Neural progenitor cell (in vitro differentiated cells): ENCODE data around the gene DRG2. TPM values are rescaled to one million over a fixed set of nuclear protein-coding genes. Genes with fewer than 3 reads are reported as not detected.

Experiments used
- DNase-seq: peaks from one replicate; pipeline ENCODE4 v3.0.0-alpha.2; 2016; ENCODE audit warnings: low spot score
- H2AFZ ChIP-seq: fragments of 200-600 bp; sonication (generic); replicated peaks from 2 replicates; pipeline ENCODE4 v1.6.1; 2016; ENCODE audit warnings: antibody characterized with exemption
- H3F3A ChIP-seq: fragments of 200-600 bp; sonication (generic); 2 replicates; pipeline ENCODE4 v1.6.1; 2016; ENCODE audit warnings: antibody characterized with exemption, low read depth
- H3K27ac ChIP-seq: fragments of 200-600 bp; sonication (generic); 2 replicates; pipeline ENCODE4 v1.5.1; 2016; ENCODE audit warnings: mild to moderate bottlenecking
- H3K27me3 ChIP-seq: fragments of 200-600 bp; sonication (generic); 2 replicates; pipeline ENCODE4 v1.6.1; 2016; ENCODE audit warnings: mild to moderate bottlenecking, moderate library complexity
- H3K36me3 ChIP-seq: fragments of 200-600 bp; sonication (generic); 2 replicates; pipeline ENCODE4 v1.5.1; 2016
- H3K4me1 ChIP-seq: fragments of 200-600 bp; sonication (generic); 2 replicates; pipeline ENCODE4 v1.6.1; 2016; ENCODE audit warnings: mixed run types
- H3K4me2 ChIP-seq: fragments of 200-600 bp; sonication (generic); 2 replicates; pipeline ENCODE4 v1.6.1; 2016
- H3K4me3 ChIP-seq: fragments of 200-600 bp; sonication (generic); 2 replicates; pipeline ENCODE4 v1.5.1; 2016
- H3K79me2 ChIP-seq: fragments of 200-600 bp; sonication (generic); 2 replicates; pipeline ENCODE4 v1.6.1; 2016; ENCODE audit warnings: low read depth
- H3K9ac ChIP-seq: fragments of 200-600 bp; sonication (generic); 2 replicates; pipeline ENCODE4 v1.6.1; 2016
- H3K9me3 ChIP-seq: fragments of 200-600 bp; sonication (generic); 2 replicates; pipeline ENCODE4 v1.5.1; 2016; ENCODE audit warnings: low read depth
- H4K20me1 ChIP-seq: fragments of 200-600 bp; sonication (generic); 2 replicates; pipeline ENCODE4 v1.6.1; 2016; ENCODE audit warnings: low read depth
- H3K27ac Mint-ChIP-seq: 3 replicates; pipeline ENCODE4 v1.8.0; 2021; ENCODE audit warnings: mixed read lengths
- H3K27me3 Mint-ChIP-seq: 2 replicates; pipeline ENCODE4 v1.8.0; 2022; ENCODE audit warnings: low read depth, mild to moderate bottlenecking, inconsistent platforms, moderate library complexity, mixed read lengths; ENCODE audit not compliant: insufficient read depth
- H3K36me3 Mint-ChIP-seq: 3 replicates; pipeline ENCODE4 v1.8.0; 2021; ENCODE audit warnings: mixed read lengths
- H3K4me1 Mint-ChIP-seq: 3 replicates; pipeline ENCODE4 v1.8.0; 2021; ENCODE audit warnings: mixed read lengths
- H3K4me3 Mint-ChIP-seq: 3 replicates; pipeline ENCODE4 v1.8.0; 2021; ENCODE audit warnings: mild to moderate bottlenecking, moderate library complexity, mixed read lengths
- H3K9me3 Mint-ChIP-seq: 3 replicates; pipeline ENCODE4 v1.8.0; 2020; ENCODE audit warnings: mixed read lengths
- CTCF ChIP-seq: fragments of 200-600 bp; sonication (generic); IDR thresholded peaks from 2 replicates; pipeline ENCODE4 v1.5.1; 2017; ENCODE audit warnings: antibody characterized with exemption, mild to moderate bottlenecking
- EZH2 ChIP-seq: fragments of 200-600 bp; sonication (generic); IDR thresholded peaks from 2 replicates; pipeline ENCODE4 v1.6.1; 2017; ENCODE audit warnings: antibody characterized with exemption, mild to moderate bottlenecking, moderate library complexity
- EZH2phosphoT487 ChIP-seq: fragments of 200-600 bp; sonication (generic); IDR thresholded peaks from 2 replicates; pipeline ENCODE4 v1.6.1; 2017; ENCODE audit warnings: antibody characterized with exemption
- total RNA-seq: library from RNA; depleted of rRNA; stranded (reverse); fragments of >200 nt; gene quantifications from 2 replicates; pipeline ENCODE4 v1.2.3, GENCODE V29; 2015; ENCODE audit warnings: low replicate concordance

The DRG2 gene
- total RNA-seq, 1 donor from 2014 or later, result 24.8 TPM

- DNase-seq, result no peak
- H3K9me3 Mint-ChIP-seq, result peaks cover 12% of the 10 kb centered on the region
- peaks cover 5% of the 10 kb centered on the region for H3K27me3 Mint-ChIP-seq
- Histone ChIP-seq H3K36me3 (no peaks in the 10 kb centered on the region), H3F3A (no peaks in the 10 kb centered on the region), H3K9me3 (no peaks in the 10 kb centered on the region), H3K4me1 (no peaks in the 10 kb centered on the region), H3K27ac (no peak overlapping the region), H3K9ac (no peak overlapping the region), H3K27me3 (no peaks in the 10 kb centered on the region), H4K20me1 (no peaks in the 10 kb centered on the region), H3K4me3 (no peak overlapping the region), H3K4me2 (no peak overlapping the region), H3K79me2 (no peaks in the 10 kb centered on the region), H2AFZ (no peak overlapping the region)
- H3K4me3 Mint-ChIP-seq, result no peak overlapping the region
- peaks cover 21% of the 10 kb centered on the region for H3K4me1 Mint-ChIP-seq
- TF ChIP-seq CTCF (no peak), EZH2phosphoT487 (no peak), EZH2 (no peak)
- no peak overlapping the region for H3K27ac Mint-ChIP-seq
- no peaks in the 10 kb centered on the region for H3K36me3 Mint-ChIP-seq
These were observed 32.2 kb downstream of the DRG2 start for GRCh38 chr17:18119938-18120337.

GRCh38 chr17:18120461-18121017, 32.8 kb downstream of the DRG2 start:
- Histone ChIP-seq H3K4me1 (no peaks in the 10 kb centered on the region), H4K20me1 (no peaks in the 10 kb centered on the region), H3K4me3 (no peak overlapping the region), H2AFZ (no peak overlapping the region), H3K27me3 (no peaks in the 10 kb centered on the region), H3K9me3 (no peaks in the 10 kb centered on the region), H3K4me2 (no peak overlapping the region), H3K79me2 (no peaks in the 10 kb centered on the region), H3K36me3 (no peaks in the 10 kb centered on the region), H3K9ac (no peak overlapping the region), H3F3A (no peaks in the 10 kb centered on the region), H3K27ac (no peak overlapping the region)
- Mint-ChIP-seq H3K4me1 (peaks cover 17% of the 10 kb centered on the region), H3K27me3 (peaks cover 3% of the 10 kb centered on the region), H3K27ac (no peak overlapping the region), H3K4me3 (no peak overlapping the region), H3K9me3 (peaks cover 12% of the 10 kb centered on the region), H3K36me3 (no peaks in the 10 kb centered on the region)
- DNase-seq, result no peak
- TF ChIP-seq CTCF (no peak), EZH2 (no peak), EZH2phosphoT487 (no peak)

GRCh38 chr17:18121144-18121910, 33.6 kb downstream of the DRG2 start:
- H3F3A ChIP-seq, result no peaks in the 10 kb centered on the region
- H3K27ac Mint-ChIP-seq, result no peak overlapping the region
- no peak overlapping the region for H3K4me3 Mint-ChIP-seq
- no peak overlapping the region for H3K27ac ChIP-seq
- TF ChIP-seq CTCF (no peak), EZH2phosphoT487 (no peak), EZH2 (no peak)
- no peaks in the 10 kb centered on the region for H3K27me3 ChIP-seq
- H3K36me3 ChIP-seq, result no peaks in the 10 kb centered on the region
- no peaks in the 10 kb centered on the region for H3K4me1 ChIP-seq
- no peaks in the 10 kb centered on the region for H3K9me3 ChIP-seq
- H3K4me3 ChIP-seq, result no peak overlapping the region
- no peaks in the 10 kb centered on the region for H3K36me3 Mint-ChIP-seq
- no peak overlapping the region for H3K4me2 ChIP-seq
- H3K9ac ChIP-seq, result no peak overlapping the region
- no peaks in the 10 kb centered on the region for H4K20me1 ChIP-seq
- no peaks in the 10 kb centered on the region for H3K79me2 ChIP-seq
- DNase-seq, result no peak
- H3K27me3 Mint-ChIP-seq, result peaks cover 2% of the 10 kb centered on the region
- H3K9me3 Mint-ChIP-seq, result peaks cover 12% of the 10 kb centered on the region
- peaks cover 15% of the 10 kb centered on the region for H3K4me1 Mint-ChIP-seq
- no peak overlapping the region for H2AFZ ChIP-seq
